ENCODE results near the gene PJA1. TPM values are rescaled to one million over a fixed set of nuclear protein-coding genes. Genes with fewer than 3 reads are reported as not detected.

PJA1 gene
- total RNA-seq, 1 donor from 2014 or later = 39.0 TPM

GRCh38 chrX:69142788-69143469 lies 22.3 kb downstream of the PJA1 start:
- DNase-seq = peak; percentile 59

DNA sequence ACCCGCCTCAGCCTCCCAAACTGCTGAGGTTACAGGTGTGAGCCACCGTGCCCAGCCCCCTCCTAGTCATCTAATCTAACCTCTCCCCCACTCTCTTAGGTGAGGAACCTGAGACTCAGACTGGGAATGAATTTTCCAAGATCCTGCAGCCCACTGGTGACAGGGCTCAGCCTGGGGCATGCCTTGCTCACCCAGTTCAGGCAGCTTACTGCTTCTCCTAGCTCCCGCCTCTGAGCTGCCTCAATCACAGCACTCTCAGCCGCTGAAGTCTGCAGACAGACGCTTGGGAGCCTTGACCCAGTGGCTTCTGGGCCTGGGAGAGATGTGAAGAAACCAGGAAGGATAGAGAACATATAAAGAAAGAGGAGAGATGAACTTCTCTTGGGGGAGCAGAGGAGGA lies 24.4 kb downstream of the PJA1 start:
- DNase-seq = no peak

GRCh38 chrX:69139516-69139915 lies 25.7 kb downstream of the PJA1 start:
- no peak for DNase-seq

DNA sequence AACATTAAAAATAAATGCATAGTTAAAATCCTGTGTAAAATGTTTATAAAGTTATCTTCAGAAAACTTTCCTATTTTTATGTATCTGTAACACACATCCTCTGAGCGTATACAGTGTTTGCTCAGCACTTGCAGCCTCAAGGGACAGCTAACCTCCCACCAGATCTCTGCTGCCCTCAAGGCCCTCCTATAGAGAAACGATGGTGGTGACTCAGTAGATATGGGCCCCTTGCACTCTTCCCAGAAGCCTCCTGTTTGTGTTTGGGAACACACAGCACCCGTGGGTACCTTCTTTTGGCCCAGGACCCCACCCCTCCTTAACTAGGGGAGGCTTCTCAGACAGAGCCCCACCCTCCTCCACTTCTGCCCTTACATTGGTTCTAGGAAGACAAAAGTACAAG lies 26.7 kb downstream of the PJA1 start:
- DNase-seq = no peak

- no peak for DNase-seq
These were observed 27.2 kb downstream of the PJA1 start for GRCh38 chrX:69138118-69138390.

DNA sequence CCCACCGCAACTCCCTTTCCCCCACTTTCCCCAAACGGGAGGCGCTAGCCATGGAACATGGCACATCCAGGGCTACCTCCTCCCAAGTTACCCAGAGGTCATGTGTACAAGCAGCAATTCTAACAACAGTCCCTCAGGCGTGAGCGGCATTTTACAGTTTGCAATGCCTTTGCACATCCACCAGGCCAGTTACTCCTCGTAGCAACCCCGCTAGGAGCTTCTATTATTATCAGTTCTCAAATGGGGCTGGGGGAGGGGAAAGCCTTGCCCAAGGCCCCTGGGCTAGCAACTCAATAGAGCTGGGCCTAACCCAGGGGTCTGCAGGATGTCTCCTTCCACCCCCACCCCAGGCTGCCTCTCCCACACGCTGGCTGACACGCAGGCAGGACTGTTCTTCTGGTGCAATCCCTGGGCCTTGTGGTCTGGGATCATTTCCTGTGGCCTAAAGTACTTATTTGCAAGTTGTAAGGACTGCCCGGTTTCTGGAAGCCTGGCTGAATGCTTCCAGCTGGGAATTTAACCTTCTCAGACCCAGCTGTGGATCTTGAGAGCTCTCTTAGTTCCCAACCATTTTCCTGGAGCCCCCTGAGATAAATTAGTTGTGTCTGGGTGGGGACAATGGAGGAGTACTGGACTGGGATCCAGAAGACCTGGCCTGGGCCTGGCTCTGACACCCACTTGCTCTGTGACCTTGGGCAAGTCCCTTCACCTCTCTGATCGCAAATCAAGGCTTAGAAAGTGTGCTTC lies 27.7 kb downstream of the PJA1 start:
- DNase-seq = peak; percentile 13

GRCh38 chrX:69136546-69137331 lies 28.5 kb downstream of the PJA1 start:
- peak; percentile 3 for DNase-seq

GRCh38 chrX:69133921-69134542 lies 31.2 kb downstream of the PJA1 start:
- no peak for DNase-seq

- DNase-seq = no peak
These were observed 33.4 kb downstream of the PJA1 start for GRCh38 chrX:69131886-69132285.

GRCh38 chrX:69130439-69130838 lies 34.8 kb downstream of the PJA1 start:
- DNase-seq = peak; percentile 1

DNA sequence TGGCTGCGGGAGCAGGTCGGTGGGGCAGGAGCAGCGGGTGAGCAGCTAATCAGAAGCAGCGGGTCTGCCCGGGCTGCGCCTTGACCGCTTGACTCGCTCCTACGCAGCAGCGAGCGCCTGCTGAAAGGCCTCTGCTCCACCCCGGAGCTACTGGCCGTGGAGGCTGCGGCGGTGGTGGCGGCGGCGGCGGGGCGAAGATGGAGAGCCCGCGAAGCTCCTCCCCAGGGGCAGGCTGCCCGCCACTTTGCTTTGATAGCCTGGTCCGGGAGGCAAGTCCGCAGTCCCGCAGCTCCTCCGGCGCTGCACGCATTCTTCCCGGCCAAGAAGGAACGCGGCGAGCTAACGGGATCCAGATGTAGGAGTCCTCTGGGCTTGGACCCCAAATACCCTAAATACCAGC lies 36.7 kb downstream of the PJA1 start:
- no peak for DNase-seq

DNA sequence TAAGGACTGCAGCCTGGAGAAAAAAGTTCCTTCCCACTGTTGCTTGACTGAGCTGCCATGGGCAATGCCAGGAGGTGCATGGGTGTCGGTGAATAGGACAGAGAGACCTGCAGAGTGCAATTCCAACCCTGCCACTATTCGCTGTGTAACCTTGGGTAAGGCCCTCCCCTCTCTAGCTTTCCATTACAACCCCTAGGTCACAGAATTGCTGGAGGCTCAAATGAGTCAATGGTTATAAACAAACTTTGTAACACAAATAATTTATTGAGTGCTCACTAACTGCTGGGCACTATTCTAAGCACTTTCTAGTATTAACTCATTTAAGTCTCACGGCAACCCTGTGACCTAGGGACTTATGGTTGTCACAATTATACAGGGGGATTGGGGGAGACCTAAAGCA lies 37.8 kb downstream of the PJA1 start:
- no peak for DNase-seq

- no peak for DNase-seq
These were observed 38.6 kb downstream of the PJA1 start for GRCh38 chrX:69126642-69127041.

DNA sequence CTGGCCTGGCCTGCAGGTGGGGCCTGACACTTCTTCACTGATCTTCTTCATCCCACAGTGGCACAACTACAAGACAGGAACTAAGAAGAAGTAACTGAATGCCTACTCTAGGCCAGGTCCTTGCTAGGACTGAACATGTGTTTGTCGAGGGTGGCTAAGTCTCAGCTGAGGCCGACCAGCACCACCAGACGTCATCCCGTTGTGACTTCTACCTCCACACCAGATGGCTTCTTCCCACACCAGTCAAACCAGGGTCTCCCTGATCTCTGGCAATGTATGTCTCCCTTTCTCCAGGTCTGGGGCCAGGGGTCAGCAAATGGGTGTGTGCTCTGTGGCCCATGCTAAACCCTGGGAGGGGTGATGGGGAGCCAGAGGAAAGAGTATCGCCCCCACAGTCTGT lies 40.2 kb downstream of the PJA1 start:
- DNase-seq = no peak

DNA sequence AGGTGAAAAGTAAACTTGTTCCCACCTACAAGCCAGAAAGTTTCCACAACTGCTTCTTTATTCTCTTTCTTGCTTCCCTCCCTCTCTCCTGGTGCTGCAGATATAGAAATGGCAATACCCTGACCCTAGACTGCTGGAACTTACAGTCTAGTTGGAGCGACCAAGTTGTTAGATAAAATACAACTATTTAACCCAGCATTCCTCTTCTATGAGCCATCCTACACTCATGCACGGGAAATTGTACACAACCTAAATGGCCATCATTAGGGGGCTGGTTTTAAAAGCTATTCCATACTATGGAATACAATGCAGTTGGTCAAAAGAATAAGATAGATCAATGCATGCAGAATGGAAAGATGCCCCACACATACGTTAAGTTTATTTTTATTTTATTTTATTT lies 41.1 kb downstream of the PJA1 start:
- no peak for DNase-seq

DNA sequence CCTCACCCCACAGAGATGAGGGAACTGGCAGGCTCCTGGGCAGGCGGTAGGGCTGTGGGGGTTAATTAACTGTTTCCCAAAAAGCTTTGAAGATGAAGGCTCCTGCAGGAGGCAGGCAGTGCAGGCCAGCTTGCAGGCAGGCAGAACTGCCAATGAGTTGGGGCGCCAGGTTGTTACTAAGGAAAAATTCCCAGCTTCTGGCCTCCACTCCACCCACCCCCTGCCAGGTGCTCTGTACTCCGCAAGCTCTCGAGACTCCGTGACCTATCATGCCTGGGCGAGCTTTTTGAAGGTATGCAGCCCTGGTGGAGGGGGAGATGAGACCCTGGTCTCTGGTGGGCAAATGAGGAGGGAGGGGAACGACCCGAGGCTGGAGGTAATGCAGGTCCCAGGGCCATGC lies 41.8 kb downstream of the PJA1 start:
- DNase-seq = no peak

DNA sequence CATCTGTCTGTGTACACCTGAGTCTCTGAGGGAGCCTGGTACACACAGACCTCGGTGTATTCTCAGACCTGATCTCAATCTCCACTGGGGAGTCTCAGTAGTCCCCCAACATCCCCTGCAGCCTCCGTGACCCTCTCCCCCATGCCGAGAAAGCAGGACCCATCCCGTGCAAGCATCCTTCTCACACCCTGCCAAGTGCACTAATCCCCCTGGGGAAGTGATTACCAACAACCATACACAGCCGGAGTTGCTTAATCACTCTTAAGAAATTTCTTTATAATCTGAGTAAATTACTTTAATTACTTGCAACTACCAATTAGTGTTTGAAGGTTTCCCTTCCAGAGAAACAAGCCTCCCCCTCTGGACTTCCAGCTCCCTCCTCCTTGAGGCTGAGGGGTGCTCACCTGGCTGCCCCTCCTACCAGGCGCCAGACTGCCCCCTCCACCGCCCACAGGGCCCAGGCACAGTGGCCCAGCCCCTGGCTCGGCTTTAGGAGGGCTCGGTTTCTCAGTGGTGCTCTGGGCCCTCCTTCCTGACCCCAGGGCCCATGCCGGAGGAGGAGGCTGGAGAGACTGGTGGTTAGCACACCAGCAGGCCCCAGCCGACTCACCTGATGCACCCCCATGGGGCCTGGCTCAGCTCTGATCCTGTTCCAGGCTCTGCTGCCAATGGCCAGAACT lies 43.8 kb downstream of the PJA1 start:
- no peak for DNase-seq

GRCh38 chrX:69120476-69120875 lies 44.8 kb downstream of the PJA1 start:
- no peak for DNase-seq

- DNase-seq = no peak
These were observed 46.1 kb downstream of the PJA1 start for GRCh38 chrX:69119122-69119521.

- DNase-seq = peak; percentile 4
These were observed 47.3 kb downstream of the PJA1 start for GRCh38 chrX:69117876-69118526.

DNA sequence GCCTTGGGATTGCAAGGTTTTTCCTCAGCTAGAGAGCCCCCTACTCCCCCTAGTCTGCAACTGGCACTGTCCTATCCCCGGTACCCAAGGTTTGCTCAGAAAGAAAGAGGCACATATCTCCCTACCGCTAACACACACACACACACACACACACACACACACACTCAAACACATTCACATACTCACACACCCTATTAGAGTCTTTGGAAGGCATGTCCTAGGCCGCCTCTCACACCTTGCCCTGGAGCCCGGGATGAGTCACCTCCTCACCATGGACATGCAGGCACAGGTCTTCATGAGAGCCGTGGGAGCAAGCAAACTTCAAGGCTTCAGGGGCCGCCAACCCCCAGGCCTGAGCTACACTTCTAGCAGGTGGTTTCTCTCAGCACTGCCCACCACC lies 49.2 kb downstream of the PJA1 start:
- no peak for DNase-seq

- DNase-seq = no peak
These were observed 51.5 kb downstream of the PJA1 start for GRCh38 chrX:69113723-69114122.

Data from skin of body (tissue), 2 donors.